SJSA1 (cell line): ENCODE data around the gene HOXB7. TPM values are rescaled to one million over a fixed set of nuclear protein-coding genes. Genes with fewer than 3 reads are reported as not detected.

Experiments
- DNase-seq, 2 experiments: peaks; one replicate each; pipeline ENCODE4 v3.0.0-alpha.2; 2015 to 2020; ENCODE audit warnings: low spot score in 2 of 2, low read depth in 1 of 2
- H3K27ac ChIP-seq: fragments of 250-450 bp; sonication (Bioruptor Pico); 2 replicates; pipeline ENCODE4 v1.5.1; 2020; ENCODE audit warnings: mild to moderate bottlenecking, moderate library complexity
- H3K27me3 ChIP-seq: fragments of 250-450 bp; sonication (Bioruptor Pico); replicated peaks from 2 replicates; pipeline ENCODE4 v1.5.1; 2020; ENCODE audit warnings: mild to moderate bottlenecking, moderate library complexity
- H3K36me3 ChIP-seq: fragments of 250-450 bp; sonication (Bioruptor Pico); 2 replicates; pipeline ENCODE4 v1.5.1; 2020; ENCODE audit warnings: mild to moderate bottlenecking
- H3K4me1 ChIP-seq: fragments of 250-450 bp; sonication (Bioruptor Pico); replicated peaks from 2 replicates; pipeline ENCODE4 v1.6.1; 2021; ENCODE audit warnings: mild to moderate bottlenecking
- H3K4me3 ChIP-seq: fragments of 250-450 bp; sonication (Bioruptor Pico); 2 replicates; pipeline ENCODE4 v1.5.1; 2020; ENCODE audit warnings: mild to moderate bottlenecking
- H3K9me3 ChIP-seq: fragments of 250-450 bp; sonication (Bioruptor Pico); replicated peaks from 2 replicates; pipeline ENCODE4 v1.5.1; 2020; ENCODE audit warnings: mild to moderate bottlenecking
- total RNA-seq: library from RNA; depleted of rRNA; stranded (reverse); fragments of >200 nt; shearing (Covaris generic); gene quantifications from 2 replicates; pipeline ENCODE4 v1.2.3, GENCODE V29; 2014

The HOXB7 gene
- total RNA-seq, 1 experiment from 2014 or later, result 23.0 TPM

- Histone ChIP-seq H3K4me3 (no peak overlapping the region), H3K36me3 (no peaks in the 10 kb centered on the region), H3K27me3 (no peaks in the 10 kb centered on the region), H3K27ac (no peak overlapping the region), H3K9me3 (no peaks in the 10 kb centered on the region), H3K4me1 (peaks cover 22% of the 10 kb centered on the region)
- no peak for DNase-seq
Measured at GRCh38 chr17:48587276-48588073, 23.3 kb downstream of the HOXB7 start.

GRCh38 chr17:48586355-48587258 is 24.2 kb downstream of the HOXB7 start:
- H3K4me1 ChIP-seq, result peaks cover 22% of the 10 kb centered on the region
- no peak overlapping the region for H3K4me3 ChIP-seq
- H3K36me3 ChIP-seq, result no peaks in the 10 kb centered on the region
- DNase-seq, result no peak
- H3K9me3 ChIP-seq, result no peaks in the 10 kb centered on the region
- no peaks in the 10 kb centered on the region for H3K27me3 ChIP-seq
- no peak overlapping the region for H3K27ac ChIP-seq

GRCh38 chr17:48584223-48584741 is 26.5 kb downstream of the HOXB7 start:
- Histone ChIP-seq H3K36me3 (no peaks in the 10 kb centered on the region), H3K4me3 (no peak overlapping the region), H3K9me3 (no peaks in the 10 kb centered on the region), H3K27ac (no peak overlapping the region), H3K27me3 (no peaks in the 10 kb centered on the region), H3K4me1 (peaks cover 22% of the 10 kb centered on the region)
- DNase-seq, result no peak

DNA sequence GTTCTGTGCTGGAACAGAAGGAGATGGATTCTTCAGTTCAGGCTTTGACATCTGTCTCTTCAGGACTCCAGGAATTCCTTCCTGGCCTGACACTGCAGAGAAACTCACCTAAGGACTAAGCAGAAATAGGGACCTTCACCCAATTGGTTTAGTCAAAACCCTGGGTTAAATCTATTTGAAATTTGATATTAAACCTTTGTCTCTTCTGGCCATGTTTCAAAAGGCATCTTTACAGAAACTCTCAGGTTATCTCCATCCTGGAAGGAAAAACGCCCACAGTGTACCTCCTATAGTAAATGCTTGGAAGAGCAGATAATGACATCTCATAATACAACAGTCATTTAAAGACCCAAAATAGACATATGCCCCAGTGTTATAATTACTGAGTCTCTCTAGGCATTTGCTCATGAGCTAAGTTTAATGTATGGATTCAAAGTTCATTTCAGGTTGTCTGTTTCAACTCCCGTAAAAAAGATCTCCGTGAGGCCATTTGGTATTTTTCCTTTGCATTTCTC is 27.1 kb downstream of the HOXB7 start:
- Histone ChIP-seq H3K36me3 (no peaks in the 10 kb centered on the region), H3K9me3 (no peaks in the 10 kb centered on the region), H3K4me3 (no peak overlapping the region), H3K27me3 (no peaks in the 10 kb centered on the region), H3K27ac (no peak overlapping the region), H3K4me1 (peaks cover 24% of the 10 kb centered on the region)
- no peak for DNase-seq

DNA sequence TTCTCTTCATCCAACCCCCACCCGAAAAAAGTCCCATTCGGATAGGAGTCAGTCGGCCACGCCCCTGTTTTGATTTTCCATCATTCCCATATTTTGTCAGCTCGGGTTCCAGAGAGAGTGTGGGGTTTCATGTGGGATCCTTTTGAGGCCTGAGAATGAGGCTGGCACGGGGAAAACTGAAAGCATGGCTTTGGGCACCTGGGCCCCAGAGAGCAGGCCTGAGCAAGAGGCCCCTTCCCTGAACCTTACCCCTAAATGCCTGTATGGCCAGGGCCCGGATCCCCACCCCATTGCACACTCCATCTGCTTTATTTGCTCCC is 28.1 kb downstream of the HOXB7 start:
- Histone ChIP-seq H3K27me3 (no peaks in the 10 kb centered on the region), H3K36me3 (no peaks in the 10 kb centered on the region), H3K4me1 (peaks cover 25% of the 10 kb centered on the region), H3K4me3 (no peak overlapping the region), H3K9me3 (no peaks in the 10 kb centered on the region), H3K27ac (no peak overlapping the region)
- DNase-seq, result no peak

DNA sequence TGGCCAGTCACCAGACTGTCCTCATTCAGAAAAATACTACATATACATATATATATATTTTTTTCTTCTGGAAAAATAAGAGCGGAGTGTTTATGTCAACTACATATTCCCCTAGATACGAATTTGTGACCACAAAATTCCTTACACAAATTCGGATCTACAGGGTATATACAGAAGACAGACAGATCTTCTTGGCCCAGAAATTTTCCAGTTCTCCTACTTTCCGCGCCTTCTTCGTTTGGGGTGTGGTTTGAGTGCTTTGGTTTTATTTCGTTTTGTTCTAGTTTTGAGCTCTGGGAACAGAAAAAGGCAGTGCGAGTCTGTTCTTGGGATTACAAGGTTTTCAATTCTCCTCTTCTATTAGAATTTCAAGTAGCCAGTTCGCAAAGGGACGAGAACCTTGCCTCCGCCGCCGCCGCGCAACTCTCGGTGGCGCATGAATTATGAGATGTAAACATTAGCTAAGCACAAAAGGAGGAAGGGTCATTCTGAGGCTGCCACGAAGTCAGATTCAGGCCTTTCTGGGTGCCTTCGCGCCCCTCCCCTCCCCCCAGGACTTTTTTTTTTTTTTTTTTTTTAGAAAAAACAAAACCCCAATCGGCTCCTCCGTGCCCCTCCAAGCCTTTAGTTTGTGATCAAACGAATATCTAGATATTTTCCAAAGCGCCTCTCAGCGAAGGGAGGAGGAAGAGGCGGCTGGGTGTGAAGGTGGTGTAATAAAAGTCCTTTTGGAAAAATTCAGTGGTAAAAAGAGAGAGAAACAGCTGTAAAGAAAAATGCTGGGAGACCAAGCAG is 30.9 kb downstream of the HOXB7 start:
- no peaks in the 10 kb centered on the region for H3K27me3 ChIP-seq
- H3K4me3 ChIP-seq, result no peak overlapping the region
- no peak for DNase-seq
- no peaks in the 10 kb centered on the region for H3K9me3 ChIP-seq
- peaks cover 3% of the 10 kb centered on the region; the same call in 1 of the 2 replicates for H3K36me3 ChIP-seq
- H3K27ac ChIP-seq, result no peak overlapping the region
- H3K4me1 ChIP-seq, result peaks cover 29% of the 10 kb centered on the region

DNA sequence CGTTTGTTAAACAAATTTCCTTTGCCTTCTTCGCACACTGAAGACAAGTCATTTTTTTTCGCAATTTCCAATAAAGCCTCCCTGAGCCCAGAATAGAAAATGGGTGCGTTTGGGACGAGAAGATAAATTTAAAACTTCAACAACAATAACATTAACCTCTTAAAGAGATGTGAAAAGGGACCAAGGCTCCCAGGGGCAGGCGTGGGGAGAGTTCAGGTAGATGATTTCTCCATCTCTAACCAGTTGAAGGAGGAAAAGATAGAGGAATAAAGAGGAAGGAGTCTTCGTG is 31.4 kb downstream of the HOXB7 start:
- H3K27ac ChIP-seq, result no peak overlapping the region
- no peak overlapping the region for H3K4me3 ChIP-seq
- H3K36me3 ChIP-seq, result peaks cover 3% of the 10 kb centered on the region; the same call in 1 of the 2 replicates
- no peaks in the 10 kb centered on the region for H3K9me3 ChIP-seq
- no peaks in the 10 kb centered on the region for H3K27me3 ChIP-seq
- peaks cover 33% of the 10 kb centered on the region for H3K4me1 ChIP-seq
- DNase-seq, result no peak

GRCh38 chr17:48578616-48579470 is 32.0 kb downstream of the HOXB7 start:
- Histone ChIP-seq H3K4me1 (peaks cover 33% of the 10 kb centered on the region), H3K4me3 (peak overlapping the region; percentile 63), H3K9me3 (no peaks in the 10 kb centered on the region), H3K36me3 (peaks cover 3% of the 10 kb centered on the region; the same call in 1 of the 2 replicates), H3K27me3 (no peaks in the 10 kb centered on the region), H3K27ac (no peak overlapping the region)
- DNase-seq, result no peak

DNA sequence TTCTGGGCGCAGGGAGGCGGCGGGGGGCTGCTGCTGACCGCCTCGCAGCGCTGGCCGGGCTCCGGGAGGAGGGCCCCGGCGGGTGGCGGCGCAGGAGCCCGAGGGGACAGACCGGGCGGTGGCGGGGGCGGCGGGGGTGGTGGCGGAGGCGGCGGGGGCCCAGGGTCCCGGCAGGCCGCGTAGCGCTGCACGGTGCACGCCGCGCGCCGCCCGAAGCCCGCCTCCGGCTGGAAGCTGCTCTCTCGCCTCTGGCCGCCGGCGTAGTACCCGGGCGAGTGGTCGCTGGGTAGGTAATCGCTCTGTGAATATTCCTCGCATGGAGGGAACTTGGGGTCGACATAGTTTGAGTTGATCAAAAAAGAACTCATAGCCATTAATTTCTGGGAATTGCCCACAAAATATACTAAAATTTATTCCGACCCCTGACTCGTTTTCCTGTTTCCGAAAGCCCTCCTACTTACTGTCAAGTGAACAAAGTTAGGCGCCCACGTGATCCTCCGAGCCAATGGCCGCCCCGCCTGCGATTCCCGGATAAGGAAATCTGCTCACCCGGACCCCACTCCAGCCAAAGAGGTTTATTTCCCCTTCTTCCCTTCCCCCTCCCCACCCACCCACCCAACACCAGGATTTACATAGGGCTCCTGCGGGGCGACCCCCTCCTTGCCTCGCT is 32.7 kb downstream of the HOXB7 start, which contains the start of gene HOXB4:
TSS of gene HOXB4 (minus strand) at position 405 of the 670 bp plus-strand sequence. CDS start at position 374, 31 bp downstream.
- peak; percentile 78 to 83 for DNase-seq
- Histone ChIP-seq H3K4me3 (peak within 1 kb of the TSS; percentile 63), H3K27me3 (no peaks in the 10 kb centered on the region), H3K4me1 (peaks cover 33% of the 10 kb centered on the region), H3K9me3 (no peaks in the 10 kb centered on the region), H3K36me3 (peaks cover 3% of the 10 kb centered on the region; the same call in 1 of the 2 replicates), H3K27ac (peak within 1 kb of the TSS; percentile 37; the same call in 1 of the 2 replicates)

GRCh38 chr17:48577330-48577945 is 33.4 kb downstream of the HOXB7 start:
- Histone ChIP-seq H3K4me1 (peaks cover 33% of the 10 kb centered on the region), H3K4me3 (peak overlapping the region; percentile 63), H3K27me3 (no peaks in the 10 kb centered on the region), H3K27ac (no peak overlapping the region), H3K36me3 (peaks cover 3% of the 10 kb centered on the region; the same call in 1 of the 2 replicates), H3K9me3 (no peaks in the 10 kb centered on the region)
- DNase-seq, result peak in 1 of 2 experiments; percentile 47

DNA sequence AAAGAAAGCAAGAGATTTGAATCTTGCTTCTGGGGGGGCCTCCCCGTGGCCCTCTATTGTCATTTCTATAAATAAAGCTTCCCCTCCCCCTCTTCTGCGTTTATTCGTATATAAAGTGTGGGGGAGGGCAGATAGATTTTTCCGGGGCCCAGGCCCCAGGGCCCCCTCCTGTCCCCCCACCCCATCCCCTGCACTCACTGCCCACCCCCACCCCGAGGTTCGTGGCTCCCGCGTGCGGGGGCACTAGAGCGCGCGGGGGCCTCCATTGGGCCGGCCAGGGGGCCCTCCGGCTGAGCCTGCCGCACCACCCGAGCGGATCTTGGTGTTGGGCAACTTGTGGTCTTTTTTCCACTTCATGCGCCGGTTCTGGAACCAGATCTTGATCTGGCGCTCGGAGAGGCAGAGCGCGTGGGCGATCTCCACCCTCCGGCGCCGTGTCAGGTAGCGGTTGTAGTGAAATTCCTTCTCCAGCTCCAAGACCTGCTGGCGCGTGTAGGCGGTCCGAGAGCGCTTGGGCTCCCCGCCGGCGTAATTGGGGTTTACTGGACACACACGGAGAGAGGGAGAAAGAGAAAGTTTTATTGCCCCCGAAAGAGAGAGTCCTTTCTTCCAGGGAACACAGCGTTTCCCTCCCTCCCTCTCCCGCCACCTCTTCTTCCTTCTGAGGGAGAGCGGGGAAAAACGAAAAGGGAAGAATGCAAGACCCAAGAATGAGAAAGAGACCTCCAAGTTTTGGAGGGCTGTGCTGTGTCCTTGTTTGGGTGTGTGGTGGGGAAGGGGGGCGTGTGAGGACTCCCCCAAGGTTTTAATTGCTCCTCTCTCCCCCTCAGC is 34.1 kb downstream of the HOXB7 start:
- Histone ChIP-seq H3K4me3 (peak overlapping the region; percentile 63), H3K4me1 (peaks cover 33% of the 10 kb centered on the region), H3K27ac (no peak overlapping the region), H3K27me3 (no peaks in the 10 kb centered on the region), H3K36me3 (peaks cover 3% of the 10 kb centered on the region; the same call in 1 of the 2 replicates), H3K9me3 (no peaks in the 10 kb centered on the region)
- DNase-seq, result peak in 1 of 2 experiments; percentile 49
